HCT116 (cell line): ENCODE data around the gene LIMS2.

ENCODE experiments used
- ATF3 ChIP-seq: IDR thresholded peaks from 2 replicates; pipeline ENCODE4 v1.6.1; 2012
- CEBPB ChIP-seq: IDR thresholded peaks from 2 replicates; pipeline ENCODE4 v1.6.1; 2012; ENCODE audit warnings: low read depth
- CTCF ChIP-seq, 3 experiments: fragments of 200-600 bp in 1 of 3; sonication (generic) in 1 of 3; IDR thresholded peaks in 2 of 3; conservative IDR thresholded peaks in 1 of 3; 2 replicates each; pipeline ENCODE4 v1.5.1; 2012 to 2017; ENCODE audit warnings: low read depth in 2 of 3, low read length in 2 of 3, antibody characterized with exemption in 1 of 3, borderline replicate concordance in 1 of 3, control low read depth in 1 of 3, mild to moderate bottlenecking in 1 of 3, mixed read lengths in 1 of 3, mixed run types in 1 of 3, moderate library complexity in 1 of 3; ENCODE audit not compliant: insufficient read depth in 1 of 3
- EZH2 ChIP-seq: fragments of 200-600 bp; sonication (generic); IDR thresholded peaks from 2 replicates; pipeline ENCODE4 v1.6.1; 2017; ENCODE audit warnings: antibody characterized with exemption, mixed run types
- MAX ChIP-seq: IDR thresholded peaks from 2 replicates; pipeline ENCODE4 v1.6.1; 2012
- POLR2A ChIP-seq: IDR thresholded peaks from 2 replicates; pipeline ENCODE4 v1.7.0; 2011; ENCODE audit warnings: borderline replicate concordance; ENCODE audit not compliant: insufficient read depth, insufficient read length; ENCODE audit errors: extremely low read depth

GRCh38 chr2:127649684-127650040 lies 25.7 kb downstream of the LIMS2 start:
- TF ChIP-seq MAX (no peak; the same call in 1 of the 2 replicates), CTCF (IDR thresholded peaks at IDR 0.05 in 2 of 3, conservative IDR thresholded peaks at IDR 0.05 in 1 of 3; ENCODE audit: borderline replicate concordance in 1 of 3, insufficient read depth in 1 of 3, low read depth in 2 of 3, low read length in 2 of 3) (peak; percentile 85 to 90 (median 87)), POLR2A (no peak), ATF3 (no peak), EZH2 (no peak), CEBPB (no peak)
